Natural killer cell (primary cell): ENCODE data around the gene UBE2D2. TPM values are rescaled to one million over a fixed set of nuclear protein-coding genes. Genes with fewer than 3 reads are reported as not detected.

Experiments used
- ATAC-seq, 3 donors: fragments of 150-1000 bp in 2 of 3; fragments of 200-7000 bp in 1 of 3; cut with Tn5 transposase; 1 replicate in 1 of 3; 2 replicates in 2 of 3; pipeline ENCODE4 v1.10.0; 2021; ENCODE audit warnings: mild to moderate bottlenecking in 2 of 3, moderate library complexity in 2 of 3
- DNase-seq, 2 donors: peaks; one replicate each; pipeline versions ENCODE4 v3.0.0 to v3.0.0-alpha.2; 2013 to 2021; ENCODE audit warnings: mixed read lengths in 1 of 2
- H3K27ac ChIP-seq: one replicate; pipeline ENCODE4 v1.5.1; 2013; ENCODE audit warnings: mild to moderate bottlenecking, low read length
- H3K27me3 ChIP-seq: one replicate; pipeline ENCODE4 v1.6.1; 2013; ENCODE audit warnings: low read length; ENCODE audit not compliant: control insufficient read depth, insufficient read depth
- H3K36me3 ChIP-seq: one replicate; pipeline ENCODE4 v1.6.1; 2013; ENCODE audit warnings: low read length; ENCODE audit not compliant: control insufficient read depth, insufficient read depth
- H3K4me1 ChIP-seq: one replicate; pipeline ENCODE4 v1.6.1; 2013; ENCODE audit warnings: low read length; ENCODE audit not compliant: control insufficient read depth, insufficient read depth
- H3K4me3 ChIP-seq: one replicate; pipeline ENCODE4 v1.5.1; 2013; ENCODE audit warnings: low read length
- H3K9me3 ChIP-seq: one replicate; pipeline ENCODE4 v1.6.1; 2013; ENCODE audit warnings: low read length; ENCODE audit not compliant: control insufficient read depth, insufficient read depth
- H3K27ac Mint-ChIP-seq, 2 donors: one replicate each; pipeline ENCODE4 v1.8.0; 2022; ENCODE audit warnings: mild to moderate bottlenecking in 2 of 2, mixed read lengths in 2 of 2, moderate library complexity in 1 of 2
- H3K27me3 Mint-ChIP-seq, 2 donors: one replicate each; pipeline ENCODE4 v1.8.0; 2022; ENCODE audit warnings: low read depth in 2 of 2, mixed read lengths in 2 of 2
- H3K36me3 Mint-ChIP-seq: one replicate; pipeline ENCODE4 v1.8.0; 2022; ENCODE audit warnings: mixed read lengths
- H3K4me1 Mint-ChIP-seq, 2 donors: one replicate each; pipeline ENCODE4 v1.8.0; 2022; ENCODE audit warnings: mixed read lengths in 2 of 2
- H3K4me3 Mint-ChIP-seq: one replicate; pipeline ENCODE4 v1.8.0; 2022; ENCODE audit warnings: mild to moderate bottlenecking, moderate library complexity, mixed read lengths
- H3K9me3 Mint-ChIP-seq, 2 donors: one replicate each; pipeline ENCODE4 v1.8.0; 2022; ENCODE audit warnings: mixed read lengths in 2 of 2
- WGBS: methylation state at CpG from one replicate; pipeline ENCODE4 v1.1.7; 2013; ENCODE audit warnings: missing lambda C conversion rate; ENCODE audit not compliant: insufficient coverage; 5-methylcytosine and 5-hydroxymethylcytosine counted together
- intact Hi-C: fragments of 100-400 bp; cut with micrococcal nuclease; formaldehyde crosslinking; loops from one replicate; pipeline ENCODE4 v1.14.2; 2022
- total RNA-seq, 4 donors: library from RNA; stranded (reverse); fragments of 120-200 nt in 1 of 4; gene quantifications; one replicate each; pipeline versions ENCODE4 v1.2.3 to v1.2.4, GENCODE V29; 2013 to 2022
- TF ChIP-seq, protein P1 (sequence below): fragments of 200-600 bp; IDR thresholded peaks from one replicate; pipeline ENCODE4 v1.8.0; 2022; ENCODE audit warnings: antibody characterized with exemption

The UBE2D2 gene
- total RNA-seq, 3 donors from 2014 or later (not counting 1 experiment from before 2014, with no cell fraction given): 127 to 139 (median 131) TPM

DNA sequence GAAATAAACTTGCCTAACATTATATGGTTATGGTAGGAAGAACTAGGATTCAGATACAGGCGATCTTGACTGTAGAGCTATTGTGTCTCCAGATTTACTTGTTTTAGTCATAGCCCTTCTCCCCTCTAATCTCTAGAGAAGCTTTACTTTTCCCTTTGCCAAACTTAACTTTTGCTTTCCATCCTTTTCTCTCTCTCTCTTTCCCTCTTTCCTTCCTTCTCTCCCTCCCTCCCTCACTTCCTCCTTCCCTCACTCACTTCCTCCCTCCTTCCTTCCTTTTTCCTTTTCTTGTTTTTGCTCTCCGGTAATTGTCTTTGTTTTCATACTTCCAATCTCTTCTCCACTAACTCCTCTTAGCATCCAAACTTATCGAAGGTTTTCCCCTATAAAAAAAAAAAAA is 10.4 kb downstream of the UBE2D2 start:
- no peaks in the 10 kb centered on the region for H3K9me3 Mint-ChIP-seq
- H3K9me3 ChIP-seq: no peaks in the 10 kb centered on the region
- H3K4me3 ChIP-seq: no peak overlapping the region
- peak overlapping the region; percentile 3 to 75 for H3K27ac Mint-ChIP-seq
- H3K4me3 Mint-ChIP-seq: peak overlapping the region; percentile 54
- peaks cover 41 to 43% of the 10 kb centered on the region in 2 donors for H3K4me1 Mint-ChIP-seq
- H3K27me3 Mint-ChIP-seq: no peaks in the 10 kb centered on the region
- ATAC-seq: no peak
- H3K27me3 ChIP-seq: no peaks in the 10 kb centered on the region
- TF ChIP-seq, protein P1, sequence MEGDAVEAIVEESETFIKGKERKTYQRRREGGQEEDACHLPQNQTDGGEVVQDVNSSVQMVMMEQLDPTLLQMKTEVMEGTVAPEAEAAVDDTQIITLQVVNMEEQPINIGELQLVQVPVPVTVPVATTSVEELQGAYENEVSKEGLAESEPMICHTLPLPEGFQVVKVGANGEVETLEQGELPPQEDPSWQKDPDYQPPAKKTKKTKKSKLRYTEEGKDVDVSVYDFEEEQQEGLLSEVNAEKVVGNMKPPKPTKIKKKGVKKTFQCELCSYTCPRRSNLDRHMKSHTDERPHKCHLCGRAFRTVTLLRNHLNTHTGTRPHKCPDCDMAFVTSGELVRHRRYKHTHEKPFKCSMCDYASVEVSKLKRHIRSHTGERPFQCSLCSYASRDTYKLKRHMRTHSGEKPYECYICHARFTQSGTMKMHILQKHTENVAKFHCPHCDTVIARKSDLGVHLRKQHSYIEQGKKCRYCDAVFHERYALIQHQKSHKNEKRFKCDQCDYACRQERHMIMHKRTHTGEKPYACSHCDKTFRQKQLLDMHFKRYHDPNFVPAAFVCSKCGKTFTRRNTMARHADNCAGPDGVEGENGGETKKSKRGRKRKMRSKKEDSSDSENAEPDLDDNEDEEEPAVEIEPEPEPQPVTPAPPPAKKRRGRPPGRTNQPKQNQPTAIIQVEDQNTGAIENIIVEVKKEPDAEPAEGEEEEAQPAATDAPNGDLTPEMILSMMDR: no peak
- intact Hi-C loops: no loop called here
- H3K4me1 ChIP-seq: peaks cover 40% of the 10 kb centered on the region
- H3K27ac ChIP-seq: no peak overlapping the region
- no peaks in the 10 kb centered on the region for H3K36me3 ChIP-seq
- no peaks in the 10 kb centered on the region for H3K36me3 Mint-ChIP-seq
- no peak for DNase-seq
- 77% methylated on average over 3 of the region's 3 CpGs for WGBS

- peaks cover 43 to 44% of the 10 kb centered on the region in 2 donors for H3K4me1 Mint-ChIP-seq
- H3K27me3 Mint-ChIP-seq: no peaks in the 10 kb centered on the region
- Histone ChIP-seq H3K4me1 (peaks cover 39% of the 10 kb centered on the region), H3K27ac (no peak overlapping the region), H3K27me3 (no peaks in the 10 kb centered on the region), H3K9me3 (no peaks in the 10 kb centered on the region), H3K36me3 (no peaks in the 10 kb centered on the region), H3K4me3 (no peak overlapping the region)
- WGBS: no CpG with 5 or more reads among the region's 1 CpG
- intact Hi-C loops: no loop called here
- peak overlapping the region; percentile 54 for H3K4me3 Mint-ChIP-seq
- H3K27ac Mint-ChIP-seq: peak overlapping the region; percentile 3 to 75
- TF ChIP-seq, protein P1: no peak
- no peaks in the 10 kb centered on the region for H3K9me3 Mint-ChIP-seq
- ATAC-seq: no peak
- no peak for DNase-seq
- no peaks in the 10 kb centered on the region for H3K36me3 Mint-ChIP-seq
Measured at GRCh38 chr5:139571966-139572365, 10.8 kb downstream of the UBE2D2 start.

DNA sequence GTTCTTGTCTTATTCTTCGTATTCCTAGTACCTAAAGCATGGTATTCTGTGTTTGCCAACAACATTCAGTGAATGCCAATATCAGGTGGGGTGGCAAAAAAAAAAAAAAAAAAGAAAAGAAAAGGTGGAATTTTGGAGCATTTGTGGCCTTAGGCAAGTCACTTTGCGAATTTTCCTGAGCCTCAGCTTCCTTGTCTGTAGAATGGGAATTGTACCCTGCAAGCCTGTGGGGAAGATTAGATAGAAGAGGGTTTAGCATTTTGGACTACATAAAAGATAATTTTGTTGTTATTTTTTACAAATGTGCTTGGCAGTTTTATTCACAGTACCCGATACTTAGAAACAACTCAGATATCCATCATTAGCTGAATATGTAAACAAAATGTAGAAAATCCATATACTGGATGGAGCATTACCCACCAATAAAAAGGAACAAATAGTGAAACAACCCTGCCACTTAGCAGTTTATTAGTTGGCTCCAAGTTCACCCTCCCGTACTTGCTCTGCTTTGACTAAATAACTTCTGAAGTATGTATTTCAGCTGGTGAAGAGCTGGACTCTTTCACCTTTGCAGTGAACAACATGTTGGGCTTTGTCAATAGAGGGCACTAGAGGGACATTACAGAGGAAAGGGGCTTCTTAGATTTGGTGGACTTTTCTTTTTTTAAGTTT is 13.6 kb downstream of the UBE2D2 start:
- ATAC-seq: peak; percentile 56 to 65 (median 56)
- H3K27ac ChIP-seq: no peak overlapping the region

More for the DNA sequence above, 13.6 kb downstream of the UBE2D2 start:
- H3K4me1 Mint-ChIP-seq: peaks cover 57% of the 10 kb centered on the region in 2 donors
- Histone ChIP-seq H3K9me3 (no peaks in the 10 kb centered on the region), H3K27me3 (no peaks in the 10 kb centered on the region), H3K36me3 (peaks cover 2% of the 10 kb centered on the region), H3K4me3 (no peak overlapping the region), H3K4me1 (peaks cover 45% of the 10 kb centered on the region)
- no peaks in the 10 kb centered on the region for H3K36me3 Mint-ChIP-seq
- H3K9me3 Mint-ChIP-seq: no peaks in the 10 kb centered on the region
- no peaks in the 10 kb centered on the region for H3K27me3 Mint-ChIP-seq
- intact Hi-C loops: loop anchor here (5.0 kb wide), 1 partner anchor 193 kb away; no protein-coding TSS in a partner anchor
- peak overlapping the region; percentile 80 to 85 for H3K27ac Mint-ChIP-seq
- peak overlapping the region; percentile 6 for H3K4me3 Mint-ChIP-seq
- TF ChIP-seq, protein P1: peak; percentile 66
- WGBS: 74% methylated on average over 4 of the region's 4 CpGs
- peak in 1 of 2 donors; percentile 75 for DNase-seq
